B cell (primary cell): Measurements from ENCODE around the gene FBF1.

Source experiments
- CTCF ChIP-seq: fragments of 200-600 bp; IDR thresholded peaks from one replicate; pipeline ENCODE4 v1.8.0; 2022; ENCODE audit warnings: antibody characterized with exemption, mild to moderate bottlenecking
- EZH2 ChIP-seq: IDR thresholded peaks from 2 replicates; pipeline ENCODE4 v1.6.1; 2012; ENCODE audit warnings: borderline replicate concordance, low read depth, mild to moderate bottlenecking, moderate library complexity, low read length; ENCODE audit not compliant: insufficient read depth, poor library complexity, severe bottlenecking

- TF ChIP-seq CTCF (no peak), EZH2 (no peak)
Observed at GRCh38 chr17:75893305-75894048, 47.4 kb downstream of the FBF1 start.
